SK-N-SH treated with all-trans-retinoic acid at 6 μM for 48 hours (cell line): ENCODE data around the gene PHF21B.

Source experiments
- ATAC-seq: fragments of 200-7000 bp; cut with Tn5 transposase; 3 replicates; pipeline ENCODE4 v1.9.1; 2020; ENCODE audit warnings: mild to moderate bottlenecking, moderate library complexity
- ARNTL ChIP-seq: fragments of 450-650 bp; formaldehyde crosslinking; IDR thresholded peaks from 2 replicates; pipeline ENCODE4 v1.5.0; 2020; ENCODE audit warnings: low read depth, mild to moderate bottlenecking, moderate library complexity, borderline replicate concordance
- BACH2 ChIP-seq: fragments of 250-450 bp; sonication (Bioruptor Pico); IDR thresholded peaks from 2 replicates; pipeline ENCODE4 v1.9.0; 2021; ENCODE audit warnings: mild to moderate bottlenecking, borderline replicate concordance
- CSDC2 ChIP-seq: fragments of 250-450 bp; sonication (Bioruptor Pico); IDR thresholded peaks from 2 replicates; pipeline ENCODE4 v1.5.0; 2020; ENCODE audit warnings: mild to moderate bottlenecking, moderate library complexity
- ESRRG ChIP-seq: fragments of 250-450 bp; sonication (Bioruptor Pico); IDR thresholded peaks from 2 replicates; pipeline ENCODE4 v1.6.1; 2021; ENCODE audit warnings: mild to moderate bottlenecking
- GLIS3 ChIP-seq: fragments of 250-450 bp; sonication (Bioruptor Pico); IDR thresholded peaks from 2 replicates; pipeline ENCODE4 v1.5.0; 2020; ENCODE audit warnings: mild to moderate bottlenecking, moderate library complexity
- OSR1 ChIP-seq: fragments of 250-450 bp; sonication (Bioruptor Pico); IDR thresholded peaks from 2 replicates; pipeline ENCODE4 v1.8.0; 2022; ENCODE audit warnings: moderate library complexity, mild to moderate bottlenecking, inconsistent platforms
- PPARA ChIP-seq: fragments of 250-450 bp; sonication (Bioruptor Pico); IDR thresholded peaks from 2 replicates; pipeline ENCODE4 v1.5.0; 2020; ENCODE audit warnings: mild to moderate bottlenecking, borderline replicate concordance
- RARB ChIP-seq: fragments of 250-450 bp; sonication (Bioruptor Pico); IDR thresholded peaks from 2 replicates; pipeline ENCODE4 v1.8.0; 2021; ENCODE audit warnings: mild to moderate bottlenecking, moderate library complexity
- SNAI2 ChIP-seq: fragments of 250-450 bp; sonication (Bioruptor Pico); IDR thresholded peaks from 2 replicates; pipeline ENCODE4 v1.5.0; 2020; ENCODE audit warnings: mild to moderate bottlenecking, moderate library complexity
- TCF4 ChIP-seq: fragments of 250-450 bp; sonication (Bioruptor Pico); IDR thresholded peaks from 2 replicates; pipeline ENCODE4 v1.8.0; 2021; ENCODE audit warnings: mild to moderate bottlenecking, moderate library complexity, borderline replicate concordance
- TOX ChIP-seq: fragments of 250-450 bp; sonication (Bioruptor Pico); IDR thresholded peaks from 2 replicates; pipeline ENCODE4 v1.8.0; 2021; ENCODE audit warnings: mild to moderate bottlenecking, moderate library complexity, borderline replicate concordance
- ZFP3 ChIP-seq: fragments of 250-450 bp; sonication (Bioruptor Pico); IDR thresholded peaks from 2 replicates; pipeline ENCODE4 v1.5.0; 2020; ENCODE audit warnings: mild to moderate bottlenecking, moderate library complexity
- ZNF565 ChIP-seq: fragments of 450-650 bp; formaldehyde crosslinking; conservative IDR thresholded peaks from 2 replicates; pipeline ENCODE4 v1.5.0; 2020; ENCODE audit warnings: low read depth, mild to moderate bottlenecking, moderate library complexity
- ZNF8 ChIP-seq: fragments of 450-650 bp; formaldehyde crosslinking; IDR thresholded peaks from 2 replicates; pipeline ENCODE4 v1.5.0; 2020; ENCODE audit warnings: mild to moderate bottlenecking, moderate library complexity
- TF ChIP-seq, protein P1 (sequence below): fragments of 250-450 bp; sonication (Bioruptor Pico); IDR thresholded peaks from 2 replicates; pipeline ENCODE4 v1.5.0; 2020; ENCODE audit warnings: mild to moderate bottlenecking, moderate library complexity
- TF ChIP-seq, protein P2 (sequence below): fragments of 250-450 bp; sonication (Bioruptor Pico); IDR thresholded peaks from 2 replicates; pipeline ENCODE4 v1.5.1; 2020; ENCODE audit warnings: low read depth, mild to moderate bottlenecking, moderate library complexity
- TF ChIP-seq, protein P3 (sequence below): fragments of 250-450 bp; sonication (Bioruptor Pico); IDR thresholded peaks from 2 replicates; pipeline ENCODE4 v1.5.1; 2021; ENCODE audit warnings: mild to moderate bottlenecking, moderate library complexity
- TF ChIP-seq, protein P4 (sequence below): fragments of 250-450 bp; sonication (Bioruptor Pico); IDR thresholded peaks from 2 replicates; pipeline ENCODE4 v1.8.0; 2021; ENCODE audit warnings: low read depth, mild to moderate bottlenecking, moderate library complexity, borderline replicate concordance
- TF ChIP-seq, protein P5 (sequence below): fragments of 250-450 bp; sonication (Bioruptor Pico); IDR thresholded peaks from 2 replicates; pipeline ENCODE4 v1.8.0; 2020; ENCODE audit warnings: mild to moderate bottlenecking, moderate library complexity, borderline replicate concordance

PHF21B gene

DNA sequence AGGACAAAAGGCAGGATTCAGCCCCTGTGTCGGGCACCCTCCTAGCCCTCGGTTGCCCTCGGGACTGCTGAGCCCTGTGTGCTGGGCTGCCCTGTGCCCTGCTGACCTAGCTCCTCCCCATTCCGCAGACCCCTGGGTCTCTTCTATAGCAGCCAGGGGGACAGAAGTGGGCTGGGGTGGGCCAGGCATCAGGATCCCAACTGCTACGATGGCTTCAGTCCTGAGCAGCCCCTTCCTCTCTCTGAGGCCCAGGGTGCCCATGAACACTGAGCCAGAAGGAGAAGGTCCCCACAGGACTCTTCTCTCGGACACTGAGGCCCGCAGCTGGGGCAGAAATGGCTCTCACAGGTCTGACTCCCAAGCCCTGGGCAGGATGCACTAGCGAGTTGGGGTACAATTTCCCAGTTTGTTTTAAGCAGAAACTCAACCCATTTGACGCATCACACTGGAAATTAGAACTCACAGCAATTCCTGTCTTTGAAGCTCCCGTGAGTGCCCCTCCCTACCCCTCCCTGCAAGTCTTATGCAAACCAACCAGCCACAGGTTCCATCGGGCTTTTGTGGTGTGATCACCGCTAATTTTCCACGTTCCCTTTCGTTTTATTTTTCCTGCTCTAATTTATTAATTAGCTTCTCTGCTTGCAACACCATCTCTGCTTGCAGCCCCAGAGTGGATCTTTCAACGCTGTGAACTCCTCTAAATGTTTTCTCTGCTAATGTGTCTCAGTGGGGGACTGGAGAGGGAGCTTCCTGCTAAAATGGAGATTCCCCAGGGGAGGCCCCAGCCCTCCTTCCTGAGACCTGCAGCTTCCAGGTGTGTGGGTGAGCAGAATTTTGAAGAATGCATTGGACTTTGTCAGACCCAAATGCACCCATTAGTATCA, 56.7 kb downstream of the PHF21B start (continued):
- TF ChIP-seq, protein P1, sequence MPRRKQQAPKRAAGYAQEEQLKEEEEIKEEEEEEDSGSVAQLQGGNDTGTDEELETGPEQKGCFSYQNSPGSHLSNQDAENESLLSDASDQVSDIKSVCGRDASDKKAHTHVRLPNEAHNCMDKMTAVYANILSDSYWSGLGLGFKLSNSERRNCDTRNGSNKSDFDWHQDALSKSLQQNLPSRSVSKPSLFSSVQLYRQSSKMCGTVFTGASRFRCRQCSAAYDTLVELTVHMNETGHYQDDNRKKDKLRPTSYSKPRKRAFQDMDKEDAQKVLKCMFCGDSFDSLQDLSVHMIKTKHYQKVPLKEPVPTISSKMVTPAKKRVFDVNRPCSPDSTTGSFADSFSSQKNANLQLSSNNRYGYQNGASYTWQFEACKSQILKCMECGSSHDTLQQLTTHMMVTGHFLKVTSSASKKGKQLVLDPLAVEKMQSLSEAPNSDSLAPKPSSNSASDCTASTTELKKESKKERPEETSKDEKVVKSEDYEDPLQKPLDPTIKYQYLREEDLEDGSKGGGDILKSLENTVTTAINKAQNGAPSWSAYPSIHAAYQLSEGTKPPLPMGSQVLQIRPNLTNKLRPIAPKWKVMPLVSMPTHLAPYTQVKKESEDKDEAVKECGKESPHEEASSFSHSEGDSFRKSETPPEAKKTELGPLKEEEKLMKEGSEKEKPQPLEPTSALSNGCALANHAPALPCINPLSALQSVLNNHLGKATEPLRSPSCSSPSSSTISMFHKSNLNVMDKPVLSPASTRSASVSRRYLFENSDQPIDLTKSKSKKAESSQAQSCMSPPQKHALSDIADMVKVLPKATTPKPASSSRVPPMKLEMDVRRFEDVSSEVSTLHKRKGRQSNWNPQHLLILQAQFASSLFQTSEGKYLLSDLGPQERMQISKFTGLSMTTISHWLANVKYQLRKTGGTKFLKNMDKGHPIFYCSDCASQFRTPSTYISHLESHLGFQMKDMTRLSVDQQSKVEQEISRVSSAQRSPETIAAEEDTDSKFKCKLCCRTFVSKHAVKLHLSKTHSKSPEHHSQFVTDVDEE (CRISPR knock-in tag): no peak
- TF ChIP-seq CSDC2: no peak
- TF ChIP-seq, protein P2, sequence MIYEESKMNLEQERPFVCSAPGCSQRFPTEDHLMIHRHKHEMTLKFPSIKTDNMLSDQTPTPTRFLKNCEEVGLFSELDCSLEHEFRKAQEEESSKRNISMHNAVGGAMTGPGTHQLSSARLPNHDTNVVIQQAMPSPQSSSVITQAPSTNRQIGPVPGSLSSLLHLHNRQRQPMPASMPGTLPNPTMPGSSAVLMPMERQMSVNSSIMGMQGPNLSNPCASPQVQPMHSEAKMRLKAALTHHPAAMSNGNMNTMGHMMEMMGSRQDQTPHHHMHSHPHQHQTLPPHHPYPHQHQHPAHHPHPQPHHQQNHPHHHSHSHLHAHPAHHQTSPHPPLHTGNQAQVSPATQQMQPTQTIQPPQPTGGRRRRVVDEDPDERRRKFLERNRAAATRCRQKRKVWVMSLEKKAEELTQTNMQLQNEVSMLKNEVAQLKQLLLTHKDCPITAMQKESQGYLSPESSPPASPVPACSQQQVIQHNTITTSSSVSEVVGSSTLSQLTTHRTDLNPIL: no peak
- no peak for TF ChIP-seq SNAI2 (CRISPR knock-in tag)
- TF ChIP-seq ESRRG (CRISPR knock-in tag): no peak

DNA sequence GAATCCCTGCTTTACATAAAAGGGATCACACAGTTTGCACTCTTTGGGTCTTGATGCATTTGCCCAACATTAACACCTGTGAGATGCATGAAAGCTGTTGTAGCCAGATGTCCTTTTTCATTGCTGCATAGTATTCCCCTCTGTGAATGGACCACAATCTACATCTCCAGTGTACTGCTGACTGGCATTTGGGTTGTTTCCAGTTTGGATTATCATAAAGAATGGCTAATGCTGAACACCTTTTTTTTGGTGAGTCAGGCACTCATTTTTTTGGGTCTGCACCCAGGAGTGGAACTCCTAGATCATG, 58.3 kb downstream of the PHF21B start:
- no peak for ATAC-seq
- TF ChIP-seq, protein P3, sequence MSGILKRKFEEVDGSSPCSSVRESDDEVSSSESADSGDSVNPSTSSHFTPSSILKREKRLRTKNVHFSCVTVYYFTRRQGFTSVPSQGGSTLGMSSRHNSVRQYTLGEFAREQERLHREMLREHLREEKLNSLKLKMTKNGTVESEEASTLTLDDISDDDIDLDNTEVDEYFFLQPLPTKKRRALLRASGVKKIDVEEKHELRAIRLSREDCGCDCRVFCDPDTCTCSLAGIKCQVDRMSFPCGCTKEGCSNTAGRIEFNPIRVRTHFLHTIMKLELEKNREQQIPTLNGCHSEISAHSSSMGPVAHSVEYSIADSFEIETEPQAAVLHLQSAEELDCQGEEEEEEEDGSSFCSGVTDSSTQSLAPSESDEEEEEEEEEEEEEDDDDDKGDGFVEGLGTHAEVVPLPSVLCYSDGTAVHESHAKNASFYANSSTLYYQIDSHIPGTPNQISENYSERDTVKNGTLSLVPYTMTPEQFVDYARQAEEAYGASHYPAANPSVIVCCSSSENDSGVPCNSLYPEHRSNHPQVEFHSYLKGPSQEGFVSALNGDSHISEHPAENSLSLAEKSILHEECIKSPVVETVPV (CRISPR knock-in tag): no peak
- TF ChIP-seq, all 23 proteins: peak for 0

DNA sequence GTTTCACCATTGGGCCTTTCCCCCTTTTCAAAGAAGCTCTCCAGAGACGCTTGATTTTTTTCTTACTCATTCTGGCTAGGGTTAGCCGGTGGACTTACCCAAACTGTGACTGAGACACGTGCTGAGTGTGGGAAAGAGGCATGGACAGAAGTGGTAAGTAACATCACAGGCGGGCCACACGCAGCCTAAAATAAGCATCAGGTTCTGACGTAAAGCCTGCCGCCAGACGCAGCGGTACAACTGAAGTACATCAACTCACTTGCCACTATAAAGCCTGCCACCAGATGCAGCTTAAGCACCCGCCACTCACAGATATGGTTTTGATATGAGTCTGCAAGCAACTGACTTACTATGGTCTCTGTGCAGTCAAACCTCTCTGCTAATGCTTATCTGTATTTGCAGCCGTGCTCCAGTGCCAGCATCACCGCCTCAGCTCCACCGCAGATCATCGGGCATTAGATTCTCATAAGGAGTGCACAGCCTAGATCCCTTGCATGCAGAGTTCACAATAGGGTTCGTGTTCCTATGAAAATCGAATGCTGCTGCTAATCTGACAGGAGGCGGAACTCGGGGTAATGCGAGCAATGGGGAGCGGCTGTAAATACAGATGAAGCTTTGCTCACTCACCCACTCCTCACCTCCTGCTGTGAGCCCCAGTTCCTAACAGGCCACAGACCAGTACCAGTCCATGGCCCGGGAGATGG, 58.8 kb downstream of the PHF21B start:
- no peak for TF ChIP-seq ESRRG (CRISPR knock-in tag)
- TF ChIP-seq, protein P3 (CRISPR knock-in tag): no peak
- TF ChIP-seq, protein P4, sequence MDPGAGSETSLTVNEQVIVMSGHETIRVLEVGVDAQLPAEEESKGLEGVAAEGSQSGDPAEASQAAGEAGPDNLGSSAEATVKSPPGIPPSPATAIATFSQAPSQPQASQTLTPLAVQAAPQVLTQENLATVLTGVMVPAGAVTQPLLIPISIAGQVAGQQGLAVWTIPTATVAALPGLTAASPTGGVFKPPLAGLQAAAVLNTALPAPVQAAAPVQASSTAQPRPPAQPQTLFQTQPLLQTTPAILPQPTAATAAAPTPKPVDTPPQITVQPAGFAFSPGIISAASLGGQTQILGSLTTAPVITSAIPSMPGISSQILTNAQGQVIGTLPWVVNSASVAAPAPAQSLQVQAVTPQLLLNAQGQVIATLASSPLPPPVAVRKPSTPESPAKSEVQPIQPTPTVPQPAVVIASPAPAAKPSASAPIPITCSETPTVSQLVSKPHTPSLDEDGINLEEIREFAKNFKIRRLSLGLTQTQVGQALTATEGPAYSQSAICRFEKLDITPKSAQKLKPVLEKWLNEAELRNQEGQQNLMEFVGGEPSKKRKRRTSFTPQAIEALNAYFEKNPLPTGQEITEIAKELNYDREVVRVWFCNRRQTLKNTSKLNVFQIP (CRISPR knock-in tag): no peak
- TF ChIP-seq, protein P5, sequence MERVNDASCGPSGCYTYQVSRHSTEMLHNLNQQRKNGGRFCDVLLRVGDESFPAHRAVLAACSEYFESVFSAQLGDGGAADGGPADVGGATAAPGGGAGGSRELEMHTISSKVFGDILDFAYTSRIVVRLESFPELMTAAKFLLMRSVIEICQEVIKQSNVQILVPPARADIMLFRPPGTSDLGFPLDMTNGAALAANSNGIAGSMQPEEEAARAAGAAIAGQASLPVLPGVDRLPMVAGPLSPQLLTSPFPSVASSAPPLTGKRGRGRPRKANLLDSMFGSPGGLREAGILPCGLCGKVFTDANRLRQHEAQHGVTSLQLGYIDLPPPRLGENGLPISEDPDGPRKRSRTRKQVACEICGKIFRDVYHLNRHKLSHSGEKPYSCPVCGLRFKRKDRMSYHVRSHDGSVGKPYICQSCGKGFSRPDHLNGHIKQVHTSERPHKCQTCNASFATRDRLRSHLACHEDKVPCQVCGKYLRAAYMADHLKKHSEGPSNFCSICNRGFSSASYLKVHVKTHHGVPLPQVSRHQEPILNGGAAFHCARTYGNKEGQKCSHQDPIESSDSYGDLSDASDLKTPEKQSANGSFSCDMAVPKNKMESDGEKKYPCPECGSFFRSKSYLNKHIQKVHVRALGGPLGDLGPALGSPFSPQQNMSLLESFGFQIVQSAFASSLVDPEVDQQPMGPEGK (CRISPR knock-in tag): no peak
- TF ChIP-seq GLIS3 (CRISPR knock-in tag): no peak
- no peak for TF ChIP-seq OSR1 (CRISPR knock-in tag)
- TF ChIP-seq ZNF565 (CRISPR knock-in tag): no peak
- no peak for TF ChIP-seq ZFP3
- no peak for TF ChIP-seq ZNF8
- no peak for TF ChIP-seq BACH2 (CRISPR knock-in tag)
- TF ChIP-seq ARNTL (CRISPR knock-in tag): no peak
- TF ChIP-seq PPARA (CRISPR knock-in tag): no peak
- no peak for TF ChIP-seq TOX
- no peak for TF ChIP-seq TCF4 (CRISPR knock-in tag)
- TF ChIP-seq RARB (CRISPR knock-in tag): no peak
- no peak for ATAC-seq
